IPS DF 19.7 (cell line): Measurements from ENCODE around the gene SLC9A8.

Experiments
- DNase-seq: peaks from one replicate; pipeline ENCODE4 v3.0.0-alpha.2; 2013; ENCODE audit warnings: low read depth, low spot score

SLC9A8 gene

DNA sequence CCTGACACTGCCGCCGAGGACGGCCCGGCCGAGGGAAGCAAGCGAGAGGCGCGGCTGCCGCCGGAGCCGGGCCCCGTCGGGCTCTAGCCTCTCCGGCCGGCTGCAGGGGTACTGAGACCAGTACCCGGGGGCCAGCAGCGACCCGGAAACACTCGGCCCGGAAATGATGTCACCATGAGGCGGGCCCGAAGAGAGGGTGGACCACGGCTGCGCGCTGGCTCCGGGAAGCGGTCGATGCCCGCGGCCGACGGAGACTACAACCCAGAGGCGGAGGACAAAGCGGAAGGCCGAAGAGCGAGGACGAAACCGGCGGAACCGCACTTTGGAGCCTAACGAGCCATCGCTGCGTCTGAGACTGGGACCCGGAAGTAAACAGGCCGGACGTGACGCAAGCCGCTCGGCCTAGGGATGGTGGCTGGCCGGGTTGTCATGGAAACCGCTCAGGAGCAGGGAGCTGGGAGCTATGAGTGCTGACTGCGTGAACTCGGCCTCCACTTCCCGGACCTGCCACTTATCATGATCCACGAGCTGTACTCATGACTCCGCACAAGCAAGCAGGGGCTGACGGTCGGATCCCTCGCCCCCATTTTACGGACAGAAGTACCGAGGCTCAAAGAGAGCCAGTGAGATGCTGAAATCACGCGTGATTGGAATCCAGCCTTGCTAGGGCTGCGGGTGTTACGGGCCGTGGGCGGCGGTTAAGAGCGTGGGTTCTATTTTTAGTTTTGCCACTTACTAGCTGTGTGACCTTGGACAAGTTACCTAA, 102.9 kb downstream of the SLC9A8 start, which contains the start of gene SPATA2:
SPATA2 (minus strand) TSS at position 150 of the 766 bp plus-strand sequence. CDS start 7,039 bp downstream, outside the sequence.
- peak; percentile 77 for DNase-seq

DNA sequence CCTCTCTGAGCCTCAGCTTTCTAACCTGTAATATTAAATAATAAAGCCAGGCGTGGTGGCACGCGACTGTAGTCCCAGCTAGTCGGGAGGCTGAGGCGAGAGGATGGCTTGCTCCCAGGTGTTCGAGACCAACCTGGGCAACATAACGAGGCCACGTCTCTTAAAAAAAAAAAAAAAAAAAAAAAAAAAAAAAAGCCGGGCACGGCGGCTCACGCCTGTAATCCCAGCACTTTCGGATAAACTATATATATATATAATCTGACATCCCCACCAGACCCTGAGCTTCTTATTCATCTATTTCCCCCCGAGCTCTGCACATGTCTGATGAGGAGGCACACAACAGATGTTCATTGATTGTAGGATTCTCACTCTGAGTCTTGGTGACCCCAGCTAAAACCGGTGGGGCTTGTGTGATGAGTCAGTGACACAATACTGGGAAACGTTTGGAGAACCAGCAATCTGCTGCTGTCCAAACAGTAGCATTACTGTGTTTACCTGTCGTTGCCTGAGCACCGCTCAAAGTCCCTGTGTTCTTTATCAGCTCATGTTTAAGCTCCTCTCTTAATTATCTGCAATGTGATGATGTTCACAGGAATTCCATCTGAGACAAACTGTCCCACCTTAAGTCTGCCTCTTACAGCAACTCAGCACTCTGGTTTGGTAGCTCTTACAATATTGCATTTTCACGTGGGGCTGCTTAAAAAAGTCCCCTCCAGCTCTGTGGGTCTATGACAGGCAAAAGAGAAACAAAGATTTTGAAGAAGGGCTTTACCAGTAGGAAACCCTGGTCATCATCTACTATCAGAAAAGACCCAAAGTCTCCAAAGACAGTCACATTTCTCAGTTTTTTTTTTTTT, 103.7 kb downstream of the SLC9A8 start:
- no peak for DNase-seq

DNA sequence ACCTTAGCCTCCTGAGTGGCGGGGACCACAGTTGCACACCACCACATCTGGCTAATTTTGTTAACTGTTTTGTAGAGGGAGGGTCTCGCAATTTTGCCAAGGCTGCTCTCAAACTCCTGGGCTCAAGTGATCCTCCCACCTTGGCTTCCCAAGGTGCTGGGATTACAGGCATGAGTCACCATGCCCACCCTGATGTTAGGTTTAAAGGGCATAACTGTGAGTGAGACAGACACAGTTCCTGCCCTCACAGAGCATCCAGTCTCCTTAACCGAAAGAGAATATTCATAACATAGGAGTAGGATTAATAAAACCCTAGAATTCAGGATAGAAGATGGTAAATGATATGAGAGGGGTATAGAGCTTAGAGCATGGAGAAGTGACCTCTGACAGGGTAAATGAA, 105.8 kb downstream of the SLC9A8 start:
- no peak for DNase-seq

DNA sequence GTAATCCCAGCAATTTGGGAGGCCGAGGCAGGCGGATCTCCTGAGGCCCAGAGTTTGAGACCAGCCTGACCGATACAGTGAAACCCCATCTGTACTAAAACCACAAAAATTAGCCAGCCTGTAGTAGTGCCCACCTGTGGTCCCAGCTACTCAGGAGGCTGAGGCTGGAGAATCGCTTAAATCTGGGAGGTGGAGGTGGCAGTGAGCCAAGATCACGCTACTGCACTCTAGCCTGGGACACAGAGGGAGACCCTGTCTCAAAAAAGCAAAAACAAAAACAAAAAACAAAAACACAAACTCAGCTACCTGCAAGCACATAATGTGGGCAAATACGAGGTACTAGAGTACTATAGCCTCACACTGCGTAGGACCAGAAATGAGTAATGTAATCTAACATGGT, 106.4 kb downstream of the SLC9A8 start:
- DNase-seq: no peak

DNA sequence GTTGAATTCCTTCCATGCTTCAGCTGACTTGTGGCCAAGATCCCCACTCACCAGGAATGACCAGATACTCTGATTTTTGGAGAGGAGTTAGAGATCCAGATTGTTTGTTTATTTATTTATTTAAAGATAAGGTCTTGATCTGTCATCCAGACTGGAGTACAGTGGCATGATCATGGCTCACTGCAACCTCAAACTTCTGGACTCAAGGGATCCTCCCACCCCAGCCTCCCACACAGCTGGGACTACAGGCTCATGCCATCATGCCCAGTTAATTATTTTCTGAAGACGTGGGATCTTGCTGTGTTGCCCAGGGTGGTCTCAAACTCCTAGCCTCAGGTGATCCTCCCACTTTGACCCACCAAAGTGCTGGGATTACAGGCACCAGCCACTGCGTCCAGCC, 106.8 kb downstream of the SLC9A8 start:
- no peak for DNase-seq

DNA sequence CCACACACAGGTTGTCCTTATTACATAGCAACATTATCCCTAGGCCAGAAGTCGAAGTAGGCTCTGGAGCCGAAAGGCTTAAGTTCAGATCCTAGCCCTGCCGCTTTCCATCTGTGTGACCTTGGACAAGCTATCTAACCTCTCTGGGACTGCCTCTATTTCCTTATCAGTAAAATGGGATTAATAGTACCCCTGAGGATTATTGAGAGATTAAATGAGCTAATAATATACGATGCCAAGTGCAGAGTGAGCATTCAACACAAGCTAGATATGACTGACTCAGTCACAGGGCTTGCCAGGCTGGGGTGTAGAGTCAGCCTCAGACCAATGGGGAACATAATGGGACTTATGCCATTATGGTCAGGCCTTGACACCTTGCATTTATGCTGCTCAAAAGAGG, 111.6 kb downstream of the SLC9A8 start:
- no peak for DNase-seq

DNA sequence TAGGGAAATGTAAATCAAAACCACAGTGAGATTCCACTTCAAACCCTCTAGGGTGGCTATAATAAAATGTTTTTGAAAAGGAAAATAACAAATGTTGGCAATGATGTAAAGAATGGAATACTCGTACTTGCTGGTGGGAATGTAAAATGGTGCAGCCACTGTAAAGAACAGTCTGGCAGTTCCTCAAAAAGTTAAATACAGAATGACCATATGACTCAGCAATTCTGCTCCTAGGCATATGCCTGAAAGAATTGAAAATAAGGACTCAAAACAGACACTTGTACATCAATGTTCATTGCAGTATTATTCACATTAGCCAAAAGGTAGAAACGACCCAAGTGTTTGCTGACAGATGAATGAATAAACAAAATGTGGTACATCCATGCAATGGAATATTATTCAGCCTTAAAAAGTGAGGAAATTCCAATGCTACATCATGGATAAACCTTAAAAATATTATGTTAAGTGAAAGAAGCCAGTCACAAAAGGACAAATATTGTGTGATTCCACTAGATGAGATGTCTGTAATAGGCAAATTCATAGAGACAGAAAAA, 113.3 kb downstream of the SLC9A8 start:
- no peak for DNase-seq

DNA sequence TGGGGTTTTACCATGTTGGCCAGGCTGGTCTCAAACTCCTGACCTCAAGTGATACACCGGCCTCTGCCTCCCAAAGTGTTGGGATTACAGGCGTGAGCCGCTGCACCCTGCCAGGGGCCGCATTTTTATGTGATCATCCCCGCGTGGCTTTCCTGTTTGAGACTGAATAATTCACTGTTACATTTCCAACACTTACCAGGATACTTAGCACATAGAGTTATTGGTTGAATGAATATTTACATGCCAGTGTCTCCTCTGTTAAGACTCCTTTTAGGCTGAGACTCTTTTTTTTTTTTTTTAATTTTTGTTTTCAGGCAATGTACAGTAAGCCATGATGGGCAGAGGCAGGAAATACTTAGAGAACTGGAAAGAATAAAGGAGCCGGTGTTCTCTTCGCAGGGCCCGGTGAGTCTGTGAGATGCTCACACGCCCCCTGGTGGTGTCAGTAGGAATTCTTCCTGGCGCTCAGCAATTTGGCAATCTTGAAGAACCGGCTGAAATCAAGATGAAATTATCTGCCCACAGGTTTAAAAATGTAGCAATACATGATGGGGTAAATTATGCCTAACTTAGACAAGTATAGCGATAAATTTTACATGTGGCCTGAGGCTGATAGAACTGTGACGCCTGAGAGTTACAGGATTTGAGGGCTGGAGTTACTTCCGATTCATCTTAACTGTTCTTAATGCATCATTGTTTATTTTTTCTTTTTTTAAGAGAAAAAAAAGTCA, 115.9 kb downstream of the SLC9A8 start:
- DNase-seq: no peak

DNA sequence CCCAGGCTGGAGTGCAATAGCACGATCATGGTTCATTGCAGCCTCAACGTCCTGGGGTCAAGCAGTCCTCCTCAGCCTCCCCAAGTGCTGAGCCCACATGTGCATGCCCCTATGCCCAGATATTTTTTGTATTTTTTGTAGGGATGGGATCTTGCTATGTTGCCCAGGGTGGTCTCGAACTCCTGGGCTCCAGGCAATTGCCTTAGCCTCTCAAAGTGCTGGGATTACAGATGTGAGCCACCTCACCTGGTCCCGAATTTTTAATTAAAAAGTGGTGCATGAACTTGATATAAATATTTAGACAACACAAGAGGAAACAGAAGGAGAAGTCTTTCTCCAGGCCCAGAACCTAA, 116.5 kb downstream of the SLC9A8 start:
- no peak for DNase-seq

DNA sequence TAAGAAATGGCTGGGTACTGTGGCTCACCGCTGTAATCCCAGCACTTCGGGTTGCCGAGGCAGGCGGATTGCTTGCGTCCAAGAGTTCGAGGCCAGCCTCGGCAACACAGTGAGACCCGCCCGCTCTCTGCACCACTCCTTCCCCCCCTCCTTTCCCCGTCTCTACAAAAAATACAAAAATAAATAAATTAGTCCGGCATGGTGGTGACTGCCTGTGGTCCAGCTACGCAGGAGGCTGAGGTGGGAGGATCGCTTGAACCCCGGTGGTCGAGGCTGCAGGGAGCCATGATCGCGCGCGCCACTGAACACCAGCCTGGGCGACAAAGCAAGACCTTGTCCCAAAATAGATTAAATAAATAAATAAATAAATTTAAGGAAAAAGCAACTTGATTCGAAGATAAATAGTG, 123.1 kb downstream of the SLC9A8 start:
- no peak for DNase-seq

DNA sequence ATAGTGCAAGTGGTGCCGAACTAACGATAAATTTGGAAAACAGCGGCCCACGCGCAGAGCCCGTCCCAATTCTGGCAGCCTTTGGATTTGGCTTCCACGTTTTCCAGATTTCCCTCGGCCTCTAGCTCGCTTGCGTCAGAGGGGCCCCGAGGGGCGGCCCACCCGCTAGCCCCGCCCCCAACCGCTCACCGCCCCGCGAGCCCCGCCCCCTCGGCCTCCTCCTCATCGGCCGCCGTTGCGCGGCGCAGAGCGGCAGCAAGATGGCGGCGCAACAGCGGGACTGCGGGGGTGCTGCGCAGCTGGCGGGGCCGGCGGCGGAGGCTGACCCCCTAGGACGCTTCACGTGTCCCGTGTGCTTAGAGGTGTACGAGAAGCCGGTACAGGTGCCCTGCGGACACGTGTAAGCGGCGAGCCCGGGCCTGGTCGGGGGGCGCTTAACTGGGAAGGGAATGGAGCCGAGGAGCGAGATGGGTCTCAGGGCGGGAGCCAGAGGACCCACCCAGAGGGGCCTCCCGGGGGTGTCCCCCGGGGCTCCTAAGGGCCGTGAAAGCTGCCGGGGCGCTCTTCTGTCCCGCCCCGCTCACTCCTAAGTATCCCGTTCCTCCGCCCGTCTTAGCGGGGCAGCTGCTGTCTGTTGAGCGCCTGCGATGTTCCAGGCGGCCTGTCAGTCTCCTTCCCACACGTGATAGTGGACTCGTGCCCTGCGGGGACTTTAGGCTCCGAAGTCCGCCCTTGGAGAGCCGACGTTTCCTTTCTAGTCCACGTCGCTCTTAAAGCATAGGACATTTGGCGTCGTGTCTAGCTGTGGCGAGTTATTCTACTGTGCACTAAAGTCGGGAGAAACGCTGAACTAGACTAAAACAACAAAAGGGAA, 123.8 kb downstream of the SLC9A8 start, which contains the start of gene RNF114:
RNF114 (plus strand) TSS at position 245 of the 874 bp plus-strand sequence; CDS start at position 261, 16 bp downstream.
- peak; percentile 35 for DNase-seq

DNA sequence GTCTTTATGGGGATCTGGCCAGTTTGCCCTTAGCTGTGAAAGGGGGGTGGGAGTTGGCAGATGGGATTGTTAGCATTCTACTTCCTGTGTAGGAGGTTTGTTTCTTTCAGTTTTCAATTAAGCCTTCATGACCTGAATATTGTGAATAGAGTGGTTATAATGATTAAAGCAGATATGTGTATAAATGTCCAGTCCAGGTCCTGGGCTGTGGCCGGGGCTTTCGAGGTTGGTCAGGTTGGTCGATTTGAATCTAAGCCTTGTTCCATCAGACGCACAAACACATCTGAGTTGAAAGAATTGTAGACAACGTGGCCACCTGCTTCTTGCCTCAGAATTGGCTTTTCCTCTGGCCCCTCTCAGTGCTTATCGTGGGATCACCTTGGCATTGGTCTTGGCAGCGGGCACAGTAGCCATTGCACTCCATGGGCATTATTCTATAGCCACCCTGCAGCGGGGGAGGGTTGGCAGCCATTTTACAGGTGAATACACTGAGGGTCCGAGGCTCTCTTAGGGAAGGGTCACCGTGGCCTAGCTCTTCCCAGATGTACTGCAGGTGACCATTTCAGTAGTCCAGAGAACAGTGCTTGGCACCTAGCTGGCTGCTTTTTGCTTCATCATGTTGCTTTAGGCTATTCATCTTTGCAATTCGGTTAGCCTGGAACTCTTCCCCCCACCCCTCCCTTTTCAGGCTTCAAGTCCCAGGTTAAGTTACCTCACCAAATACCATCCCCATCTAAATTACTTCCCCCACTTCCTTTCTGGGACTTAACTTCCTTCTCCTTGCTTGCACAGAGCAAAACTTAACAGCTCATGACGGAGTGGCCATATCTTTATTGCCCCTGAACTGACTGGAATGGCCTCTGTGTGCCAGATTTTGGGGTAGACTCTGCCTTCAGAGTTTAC, 124.7 kb downstream of the SLC9A8 start:
- DNase-seq: no peak

DNA sequence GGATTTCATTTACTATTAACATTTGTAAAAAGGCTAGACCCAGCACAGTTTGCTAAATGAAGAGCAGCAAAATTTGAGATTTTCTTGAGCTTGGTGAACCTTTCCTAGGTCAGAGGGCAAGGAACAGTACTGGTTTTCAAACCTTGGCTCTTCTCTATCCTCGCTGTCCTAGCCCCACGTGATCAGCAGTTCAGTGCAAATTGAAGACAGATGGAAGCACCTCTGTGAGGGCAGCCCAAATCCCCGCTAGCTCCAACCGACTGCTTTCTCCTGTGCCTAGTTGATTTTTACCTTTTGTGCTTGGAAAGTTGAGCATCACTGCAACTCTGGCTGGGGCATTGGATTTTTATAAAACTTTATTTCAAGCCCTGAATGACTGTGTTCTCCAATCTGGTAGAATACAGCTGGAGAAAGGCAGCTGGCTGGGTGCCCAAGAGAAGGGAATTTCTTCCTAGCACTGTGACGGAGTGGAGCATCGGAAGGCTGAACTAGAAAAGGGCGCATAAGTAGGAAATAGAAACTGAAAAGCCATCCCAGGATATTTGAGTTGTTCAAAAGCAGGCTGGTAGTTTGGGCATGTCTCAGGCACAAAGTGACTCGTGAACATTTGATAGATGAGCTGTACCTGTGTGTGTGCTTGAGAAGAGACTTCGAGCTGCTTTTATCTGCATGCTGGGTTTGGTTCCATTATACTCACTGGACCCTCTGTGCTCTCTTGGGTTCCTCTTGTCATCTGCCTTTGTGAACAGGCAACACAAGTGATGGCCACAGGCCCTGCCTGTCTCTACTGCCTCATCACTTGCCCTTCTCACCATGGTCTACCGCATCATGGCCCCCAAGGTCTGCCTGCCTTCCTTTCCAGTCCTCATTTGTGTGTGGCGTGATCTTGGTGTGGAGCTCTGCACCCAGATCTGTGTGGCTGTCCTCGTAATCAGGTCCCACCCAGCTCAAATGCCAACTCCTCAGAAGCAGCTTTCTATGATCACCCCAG, 125.8 kb downstream of the SLC9A8 start:
- DNase-seq: no peak

DNA sequence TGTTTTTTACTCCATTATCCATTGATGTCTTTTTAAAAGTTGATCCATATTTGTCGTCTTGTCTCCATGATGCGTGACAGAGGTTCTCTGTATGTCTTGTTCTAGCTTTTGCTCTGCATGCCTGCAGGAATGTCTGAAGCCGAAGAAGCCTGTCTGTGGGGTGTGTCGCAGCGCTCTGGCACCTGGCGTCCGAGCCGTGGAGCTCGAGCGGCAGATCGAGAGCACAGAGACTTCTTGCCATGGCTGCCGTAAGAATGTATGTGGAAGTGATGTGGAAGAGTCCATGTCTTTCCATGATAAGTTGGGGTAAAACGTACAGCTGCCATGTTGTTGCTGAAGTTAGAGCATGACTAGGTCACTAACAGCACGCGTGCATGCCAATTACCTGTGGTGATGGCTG, 128.8 kb downstream of the SLC9A8 start:
- no peak for DNase-seq
